Left ventricle myocardium superior (tissue), 1 donor: Measurements from ENCODE around the gene ANO10. TPM values are rescaled to one million over a fixed set of nuclear protein-coding genes. Genes with fewer than 3 reads are reported as not detected.
"Not testable (repeated sequence)": the region's sequence is repeated elsewhere in the genome, so short reads cannot be mapped to it uniquely, and the experiment has no call there.

Source experiments
- ATAC-seq: fragments of 200-7000 bp; cut with Tn5 transposase; one replicate; pipeline ENCODE4 v1.9.1; 2020; ENCODE audit warnings: mild to moderate bottlenecking, moderate library complexity
- DNase-seq: peaks from one replicate; pipeline ENCODE4 v3.0.0-alpha.2; 2020
- intact Hi-C: fragments of 100-400 bp; cut with micrococcal nuclease; formaldehyde crosslinking; loops from one replicate; pipeline ENCODE4 v1.11.0; 2022
- total RNA-seq: library from RNA; stranded (reverse); fragmentation: NEBNext Ultra II Directional; extraction: Animal tissue kit (Norgen Biotek cat#: 25700); gene quantifications from one replicate; pipeline ENCODE4 v1.2.1, GENCODE V29; 2021
- donor health status: DM: no; HTN: yes; CAD: no; lungs with severe emphysema.

Gene ANO10
- total RNA-seq, 1 donor from 2014 or later: 10.5 TPM

DNA sequence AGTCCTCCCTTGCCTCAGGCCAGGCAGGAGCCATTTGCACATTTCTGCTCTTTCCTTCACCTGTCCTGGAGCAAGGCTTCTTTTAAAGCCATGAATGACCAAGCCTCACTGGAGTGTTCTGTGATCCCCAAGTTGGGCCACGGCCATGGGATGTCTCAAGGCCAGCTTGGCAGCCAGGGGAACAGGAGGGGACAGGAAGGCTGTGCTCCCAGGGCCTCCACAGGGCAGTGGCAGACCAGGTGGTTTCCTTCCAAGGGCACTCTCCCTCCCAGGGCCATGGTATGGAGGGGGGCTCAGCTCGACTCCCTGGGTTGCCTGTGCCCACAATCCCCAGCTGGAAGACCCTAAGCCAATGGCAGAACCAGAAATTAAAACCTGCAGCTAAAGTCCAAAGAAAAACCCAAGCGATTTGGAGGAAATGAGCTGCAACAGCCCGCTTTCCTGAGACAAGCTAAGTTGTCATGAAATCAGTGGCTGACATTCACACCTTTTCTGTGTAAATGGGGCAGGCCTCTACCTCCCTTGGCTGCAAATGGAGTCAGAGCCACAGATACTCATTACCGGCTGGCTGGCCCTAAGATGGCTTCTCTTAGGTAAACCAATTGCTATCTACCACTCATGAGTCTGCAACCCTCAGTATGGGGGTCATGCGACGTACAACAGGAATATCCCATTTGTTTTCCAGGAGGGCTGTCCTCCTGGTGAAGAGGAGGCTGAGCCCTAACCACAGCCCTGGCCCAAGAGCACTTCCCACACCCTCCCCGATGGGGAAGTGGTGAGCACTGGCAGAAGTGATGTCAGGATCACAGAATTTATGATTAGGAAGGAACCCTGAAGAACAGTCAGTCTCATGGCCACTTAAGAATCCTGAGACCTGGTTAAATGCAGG, 252.2 kb downstream of the ANO10 start:
- intact Hi-C loops: no loop called here
- ATAC-seq: peak; percentile 49
- no peak for DNase-seq

DNA sequence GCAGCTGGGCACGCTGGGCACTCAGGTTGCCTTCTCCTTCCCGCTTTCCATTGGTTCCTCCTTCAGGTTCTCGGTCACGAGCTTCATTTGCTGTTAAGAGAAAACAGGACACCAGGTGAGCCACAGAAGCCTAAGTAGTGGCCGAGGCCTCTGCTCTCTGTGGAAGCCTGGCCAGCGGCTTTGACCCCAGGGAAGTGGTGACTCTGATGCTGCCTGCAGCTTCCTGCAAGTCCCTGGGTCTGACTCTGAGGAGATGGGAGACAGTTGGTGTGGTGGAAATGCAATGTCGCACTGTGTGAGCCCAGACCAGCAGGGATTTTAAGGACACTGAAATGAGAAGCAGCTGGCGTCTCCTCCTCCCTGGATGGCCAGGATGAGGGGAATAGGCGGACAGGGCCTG, 254.9 kb downstream of the ANO10 start:
- peak; percentile 26 for ATAC-seq
- DNase-seq: no peak
- intact Hi-C loops: no loop called here

DNA sequence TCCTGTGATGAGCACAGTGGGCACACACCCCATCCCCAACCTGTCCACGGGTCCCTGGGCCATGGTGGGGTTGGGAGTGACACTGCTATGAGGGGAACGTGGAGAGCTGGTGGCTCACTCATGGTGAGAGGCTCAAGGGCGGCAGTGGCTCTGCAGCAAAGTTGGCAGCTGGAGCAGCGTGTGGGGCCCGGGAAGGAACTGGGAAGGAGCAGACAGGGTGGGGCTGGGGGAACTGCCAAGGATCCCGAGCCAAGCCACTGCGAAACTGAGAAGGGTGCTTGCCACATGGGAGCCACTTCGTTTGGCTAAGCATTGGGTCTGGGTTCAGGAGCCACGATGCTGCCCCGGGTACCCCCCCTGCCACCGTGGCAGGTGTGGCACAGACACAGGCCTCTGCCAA, 255.3 kb downstream of the ANO10 start:
- intact Hi-C loops: no loop called here
- peak; percentile 43 for ATAC-seq
- peak; percentile 62 for DNase-seq

DNA sequence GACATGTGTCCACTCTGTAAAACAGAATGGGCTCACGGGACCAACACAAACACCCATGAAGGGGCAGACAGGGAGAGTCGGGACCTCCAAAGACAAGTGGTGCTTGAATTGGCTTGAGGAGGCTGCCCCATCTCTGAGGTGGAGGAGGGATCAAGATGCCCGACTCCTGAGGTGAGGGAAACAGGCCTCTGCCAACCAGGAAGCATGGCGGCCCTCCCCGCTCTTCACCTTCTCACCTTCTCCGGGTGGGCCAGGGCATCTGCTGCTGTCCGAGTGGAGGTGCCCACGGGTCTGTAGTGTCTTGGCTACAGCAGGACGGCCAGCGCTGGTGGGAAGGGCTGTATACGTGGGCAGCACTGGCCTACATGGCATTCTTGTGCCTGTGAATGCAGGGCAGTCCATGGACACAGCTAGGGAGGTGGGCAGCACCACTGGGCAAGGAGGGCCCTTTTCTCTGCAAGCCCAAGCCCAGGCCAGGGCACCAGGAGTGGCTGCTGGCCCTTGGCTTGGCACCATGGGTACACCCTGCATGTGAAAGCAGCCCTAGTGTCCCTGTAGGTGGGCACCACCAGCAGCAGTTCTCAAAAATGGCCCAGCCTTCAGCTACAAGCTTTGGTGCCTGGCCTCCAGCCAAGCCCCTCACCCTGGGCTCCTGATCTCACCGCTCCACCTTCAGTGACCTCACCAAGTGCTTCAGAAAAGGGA, 256.1 kb downstream of the ANO10 start:
- intact Hi-C loops: no loop called here
- no peak for ATAC-seq
- DNase-seq: no peak

DNA sequence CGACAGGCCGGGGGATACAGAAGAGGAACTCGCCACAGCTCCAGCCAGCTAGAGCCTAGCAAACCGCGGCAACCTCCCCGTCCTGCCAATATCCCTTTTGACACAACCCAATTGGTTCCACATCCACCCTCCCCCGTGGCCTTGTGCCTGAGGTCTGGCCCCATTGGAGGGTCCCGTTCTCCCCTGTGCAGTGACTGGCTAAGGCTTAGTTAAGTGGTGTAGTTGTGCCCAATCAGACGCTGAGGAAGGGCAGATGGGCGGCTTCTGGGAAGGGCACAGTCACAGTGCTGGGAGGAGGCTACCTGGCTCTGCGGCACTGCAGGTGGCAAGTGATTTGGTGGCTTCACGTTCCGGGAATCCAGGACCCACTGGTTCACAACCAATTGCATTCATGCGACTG, 256.9 kb downstream of the ANO10 start:
- ATAC-seq (no peak), DNase-seq (no peak)
- intact Hi-C loops: no loop called here

DNA sequence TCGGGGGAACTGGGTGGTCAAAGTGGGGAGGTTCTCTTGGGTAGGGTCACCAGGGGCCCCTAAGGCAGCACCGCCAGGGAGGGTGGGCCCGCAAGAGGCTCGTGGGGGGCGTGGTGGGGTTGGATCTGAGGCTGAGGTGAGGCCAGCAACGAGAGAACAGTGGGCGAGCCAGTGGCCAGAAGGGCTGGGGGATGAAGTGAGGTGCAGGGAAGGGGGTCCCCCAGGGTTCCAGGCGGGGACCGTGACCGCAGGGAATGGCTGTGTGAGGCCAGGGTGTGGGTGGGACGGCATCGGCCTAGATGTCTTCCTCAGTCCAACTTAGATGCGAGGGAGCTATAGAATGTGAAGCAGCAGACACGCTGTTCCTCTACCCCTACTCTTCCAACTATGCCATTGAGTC, 257.3 kb downstream of the ANO10 start:
- ATAC-seq (no peak), DNase-seq (no peak)
- intact Hi-C loops: no loop called here

DNA sequence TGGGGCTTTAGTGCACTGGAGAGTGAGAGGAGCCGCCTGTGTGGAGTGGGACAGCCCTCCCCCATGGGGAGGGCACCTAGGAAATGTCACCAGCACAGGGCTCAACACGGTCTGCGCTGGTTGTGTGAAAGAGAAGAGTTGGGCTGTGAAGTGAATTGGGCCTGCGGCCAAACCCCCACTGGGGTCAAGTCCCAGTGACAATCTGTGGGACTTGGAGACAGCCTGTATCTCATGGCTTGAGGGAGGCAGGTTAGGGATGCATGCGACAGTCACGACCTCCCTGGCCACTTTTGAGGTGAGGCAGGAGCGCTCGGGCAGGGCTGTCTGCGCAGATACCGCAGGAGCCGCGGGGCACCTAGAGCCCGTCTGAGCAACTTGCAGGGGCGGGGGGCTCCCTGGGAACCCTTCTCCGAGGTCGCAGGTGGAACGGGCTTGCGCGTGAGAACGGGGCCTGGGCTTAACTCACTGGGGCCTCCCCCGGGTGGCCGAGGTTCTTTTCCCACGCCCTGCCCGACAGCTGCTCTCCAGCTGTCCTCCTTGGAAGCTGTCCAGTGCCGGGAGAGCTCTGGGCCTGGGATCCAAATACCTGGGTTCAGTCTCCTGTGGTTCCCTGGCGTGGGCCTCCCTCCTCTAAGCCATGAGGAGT, 258.1 kb downstream of the ANO10 start:
- peak; percentile 77 for ATAC-seq
- DNase-seq: peak; percentile 81
- intact Hi-C loops: no loop called here

DNA sequence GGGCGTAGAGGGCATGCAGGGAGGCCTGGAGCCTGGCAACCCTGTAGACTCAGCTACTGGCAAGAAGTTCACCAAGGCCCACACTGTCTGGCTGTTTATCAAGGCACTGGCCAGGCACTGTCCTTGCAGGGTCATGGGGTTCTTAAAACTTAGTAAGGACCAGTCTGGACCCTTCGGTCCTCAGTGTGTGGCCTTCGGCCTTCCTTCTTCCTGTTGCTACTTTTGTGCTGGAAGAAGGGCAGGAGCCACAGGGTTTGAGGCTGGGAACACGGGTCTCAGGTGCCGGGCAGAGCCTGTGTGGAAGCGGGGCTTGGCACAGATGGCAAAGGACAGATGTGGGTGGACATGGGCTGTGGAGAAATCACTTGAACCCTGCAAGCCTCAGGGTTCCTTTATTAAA, 258.9 kb downstream of the ANO10 start:
- no peak for ATAC-seq
- intact Hi-C loops: no loop called here
- no peak for DNase-seq

DNA sequence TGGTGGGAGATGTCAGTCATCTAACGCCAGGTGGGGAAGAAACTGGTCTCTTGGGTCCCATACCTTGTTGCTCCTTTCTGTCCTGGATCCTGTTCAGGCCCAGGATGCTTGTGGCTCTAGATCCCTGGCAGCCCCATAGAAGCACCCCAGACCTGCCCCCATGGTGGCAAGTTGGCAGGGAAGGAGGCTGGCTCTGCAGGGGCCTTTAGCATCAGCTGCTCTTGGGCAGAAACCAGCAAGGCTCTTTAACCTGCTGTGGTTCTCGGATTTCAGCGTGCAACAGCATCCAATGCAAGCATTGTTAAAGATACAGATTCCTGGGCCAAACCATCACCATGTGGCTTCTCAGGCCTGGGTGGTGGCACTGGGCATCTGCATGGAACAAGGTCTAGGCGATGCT, 259.6 kb downstream of the ANO10 start:
- intact Hi-C loops: no loop called here
- DNase-seq (no peak), ATAC-seq (no peak)

DNA sequence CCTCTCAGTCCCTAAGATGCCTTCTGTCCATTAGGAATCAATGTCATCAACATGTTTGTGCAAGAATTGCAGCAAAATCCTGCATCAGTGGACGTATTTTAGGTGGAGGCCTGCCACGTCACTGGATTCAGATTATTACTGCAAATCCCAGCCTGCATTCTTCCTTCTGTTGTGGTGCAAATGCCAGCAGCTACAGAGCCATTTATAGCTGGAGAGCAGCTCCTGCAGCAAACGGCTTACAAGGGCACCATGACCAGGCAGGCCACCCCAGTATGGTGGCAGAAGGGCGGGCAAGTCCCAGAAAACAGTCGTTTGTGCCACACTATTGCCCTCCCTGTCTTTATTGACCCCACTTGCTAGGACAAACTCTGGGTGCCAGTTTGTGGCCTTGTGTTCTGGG, 260.7 kb downstream of the ANO10 start:
- DNase-seq (no peak), ATAC-seq (peak; percentile 52)
- intact Hi-C loops: no loop called here

DNA sequence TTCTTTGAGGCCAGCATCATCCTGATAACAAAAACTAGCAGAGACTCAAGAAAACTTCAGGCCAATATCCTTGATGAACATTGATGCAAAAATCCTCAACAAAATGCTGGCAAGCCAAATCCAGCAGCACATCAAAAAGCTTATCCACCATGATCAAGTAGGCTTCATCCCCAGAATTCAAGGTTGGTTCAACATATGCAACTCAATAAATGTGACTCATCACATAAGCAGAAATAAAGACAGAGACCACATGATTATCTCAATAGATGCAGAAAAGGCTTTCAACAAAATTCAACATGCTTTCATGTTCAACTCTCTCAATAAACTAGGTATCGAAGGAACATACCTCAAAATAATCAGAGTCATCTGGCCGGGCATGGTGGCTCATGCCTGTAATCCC, 265.8 kb downstream of the ANO10 start:
- DNase-seq, ATAC-seq, intact Hi-C loops: not testable (repeated sequence)

DNA sequence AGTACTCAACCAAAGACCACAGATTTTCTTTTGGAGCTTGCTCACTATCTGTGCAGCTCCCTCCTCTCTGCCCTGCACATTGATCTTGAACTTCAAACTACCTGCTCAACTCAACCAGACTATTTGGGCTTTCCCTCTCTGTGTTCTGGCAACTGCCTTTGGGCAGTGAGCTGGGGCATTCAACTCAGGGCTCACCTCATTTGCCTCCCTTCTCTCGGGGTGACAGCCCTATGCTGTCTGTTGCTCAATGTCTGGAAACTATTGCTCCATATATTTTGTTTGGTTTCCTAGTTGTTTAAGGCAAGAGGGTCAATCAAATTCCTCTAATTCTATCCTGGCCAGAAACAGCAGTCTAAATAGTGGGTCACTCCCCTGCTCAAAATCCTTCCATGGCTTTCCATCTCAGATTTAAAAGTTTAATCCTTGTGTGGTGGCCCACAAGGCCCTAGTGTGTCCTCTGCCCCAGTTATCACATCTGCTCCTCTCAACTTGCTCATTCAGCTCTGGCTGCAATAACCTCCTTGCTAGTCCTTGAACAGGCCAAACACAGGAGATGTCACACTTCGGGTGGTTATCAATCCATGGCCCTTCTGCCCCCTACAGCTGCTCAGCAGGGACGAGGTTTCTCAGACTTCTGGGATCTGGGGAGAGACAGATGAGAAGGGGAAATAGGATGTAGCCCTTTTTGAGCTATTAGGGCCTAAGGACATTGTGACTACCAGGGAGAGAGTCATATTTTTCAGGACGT, 267.7 kb downstream of the ANO10 start:
- ATAC-seq (no peak), DNase-seq (no peak)
- intact Hi-C loops: no loop called here

DNA sequence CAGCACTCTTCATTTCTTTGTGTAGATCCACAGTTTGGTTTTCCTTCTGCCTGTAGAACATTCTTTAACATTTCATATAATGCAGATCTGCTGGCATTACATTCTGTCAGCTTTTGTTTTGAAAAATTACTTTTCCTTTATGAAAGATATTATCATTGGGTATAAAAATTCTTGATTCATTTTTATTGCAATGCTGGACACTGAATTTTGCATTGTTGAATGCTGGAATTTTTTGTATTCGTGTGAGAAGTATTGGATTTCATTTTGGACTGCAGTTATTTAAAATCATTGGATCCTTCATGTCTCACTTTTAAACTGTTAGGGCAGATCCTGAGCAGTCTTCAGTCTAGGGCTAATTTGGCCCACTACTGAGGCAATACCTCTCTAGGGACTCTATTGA, 268.4 kb downstream of the ANO10 start:
- ATAC-seq: no peak
- intact Hi-C loops: no loop called here
- DNase-seq: no peak

DNA sequence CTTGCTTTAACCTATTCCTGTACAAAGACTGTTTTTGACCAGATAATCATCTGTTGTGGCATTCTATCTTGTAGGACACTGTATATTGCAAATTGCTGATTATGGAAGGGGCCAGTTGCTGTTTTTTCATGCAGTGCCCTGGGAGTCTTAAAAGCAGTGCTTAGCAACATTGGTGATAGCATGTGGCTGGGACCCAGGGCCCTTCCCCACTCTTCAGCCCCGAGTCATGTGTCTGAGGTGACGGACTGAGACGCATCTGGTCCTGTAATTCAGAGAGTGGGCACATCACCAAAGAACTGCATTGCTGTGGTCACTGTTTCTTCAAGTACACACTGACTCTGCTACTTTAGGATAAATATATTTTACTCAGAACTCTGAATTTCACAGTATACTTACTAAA, 272.1 kb downstream of the ANO10 start:
- intact Hi-C loops: no loop called here
- no peak for DNase-seq
- peak; percentile 29 for ATAC-seq

DNA sequence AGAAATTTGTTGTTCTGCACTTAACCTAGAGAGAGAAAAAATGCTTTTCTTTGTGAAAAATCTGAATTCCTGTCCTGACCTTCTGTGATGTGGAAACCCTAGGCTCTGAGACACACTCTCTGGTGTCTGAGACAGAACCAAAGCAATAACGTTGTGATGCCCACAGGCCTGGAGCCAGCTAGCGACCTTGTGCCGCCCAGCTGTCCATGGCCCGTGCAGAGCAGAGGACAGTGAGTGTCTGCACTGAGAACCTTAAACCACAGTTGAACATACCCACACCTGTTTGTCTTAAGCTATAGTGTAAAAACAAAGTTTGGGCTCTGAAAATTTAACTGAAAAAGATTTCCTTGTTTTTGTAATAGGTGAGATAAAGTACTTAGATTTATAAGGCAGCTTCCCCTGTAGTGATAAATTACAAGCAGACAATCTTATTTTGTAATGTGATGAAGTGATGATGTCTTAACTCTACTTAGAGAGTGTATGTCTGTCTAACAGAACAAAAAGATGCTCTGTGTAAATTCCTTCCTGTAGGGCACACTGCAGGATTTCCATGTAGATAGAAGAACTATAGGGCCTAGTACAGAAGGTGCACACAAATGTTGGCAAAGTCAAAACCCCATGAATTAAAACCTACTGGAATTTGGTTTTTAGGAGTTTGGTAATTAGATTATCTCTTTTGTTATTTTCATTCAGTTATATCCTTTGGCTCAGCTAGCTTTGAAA, 272.8 kb downstream of the ANO10 start:
- no peak for DNase-seq
- intact Hi-C loops: no loop called here
- no peak for ATAC-seq

DNA sequence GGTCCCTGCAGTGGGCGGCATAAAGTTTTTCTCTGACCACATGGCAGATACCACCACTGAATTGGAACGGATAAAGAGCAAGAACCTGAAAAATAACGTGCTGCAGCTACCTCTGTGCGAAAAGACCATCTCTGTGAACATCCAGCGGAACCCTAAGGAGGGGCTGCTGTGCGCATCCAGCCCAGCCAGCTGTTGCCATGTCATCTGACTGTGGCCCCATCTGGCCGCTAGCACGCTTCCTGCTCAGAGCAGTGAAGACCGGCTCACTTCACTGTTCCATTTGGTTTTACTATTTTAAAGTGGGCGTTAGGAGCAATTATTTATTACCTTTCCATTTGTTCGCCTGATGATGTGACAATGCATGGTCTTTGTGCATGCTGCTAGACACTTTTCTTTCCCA, 273.5 kb downstream of the ANO10 start:
- ATAC-seq (no peak), DNase-seq (no peak)
- intact Hi-C loops: no loop called here

DNA sequence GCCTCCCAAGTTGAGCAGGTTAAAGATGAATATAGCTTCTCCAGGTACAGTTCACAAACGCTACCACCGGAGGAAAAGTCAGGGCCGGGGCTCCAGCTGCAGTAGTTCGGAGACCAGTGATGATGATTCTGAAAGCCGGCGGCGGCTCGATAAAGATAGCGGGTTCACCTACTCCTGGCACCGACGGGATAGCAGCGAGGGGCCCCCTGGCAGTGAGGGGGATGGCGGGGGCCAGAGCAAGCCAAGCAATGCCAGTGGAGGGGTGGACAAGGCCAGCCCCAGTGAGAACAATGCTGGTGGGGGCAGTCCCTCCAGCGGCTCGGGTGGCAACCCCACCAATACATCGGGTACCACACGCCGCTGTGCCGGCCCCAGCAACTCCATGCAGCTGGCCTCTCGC, 274.0 kb downstream of the ANO10 start:
- ATAC-seq: no peak
- intact Hi-C loops: no loop called here
- no peak for DNase-seq

DNA sequence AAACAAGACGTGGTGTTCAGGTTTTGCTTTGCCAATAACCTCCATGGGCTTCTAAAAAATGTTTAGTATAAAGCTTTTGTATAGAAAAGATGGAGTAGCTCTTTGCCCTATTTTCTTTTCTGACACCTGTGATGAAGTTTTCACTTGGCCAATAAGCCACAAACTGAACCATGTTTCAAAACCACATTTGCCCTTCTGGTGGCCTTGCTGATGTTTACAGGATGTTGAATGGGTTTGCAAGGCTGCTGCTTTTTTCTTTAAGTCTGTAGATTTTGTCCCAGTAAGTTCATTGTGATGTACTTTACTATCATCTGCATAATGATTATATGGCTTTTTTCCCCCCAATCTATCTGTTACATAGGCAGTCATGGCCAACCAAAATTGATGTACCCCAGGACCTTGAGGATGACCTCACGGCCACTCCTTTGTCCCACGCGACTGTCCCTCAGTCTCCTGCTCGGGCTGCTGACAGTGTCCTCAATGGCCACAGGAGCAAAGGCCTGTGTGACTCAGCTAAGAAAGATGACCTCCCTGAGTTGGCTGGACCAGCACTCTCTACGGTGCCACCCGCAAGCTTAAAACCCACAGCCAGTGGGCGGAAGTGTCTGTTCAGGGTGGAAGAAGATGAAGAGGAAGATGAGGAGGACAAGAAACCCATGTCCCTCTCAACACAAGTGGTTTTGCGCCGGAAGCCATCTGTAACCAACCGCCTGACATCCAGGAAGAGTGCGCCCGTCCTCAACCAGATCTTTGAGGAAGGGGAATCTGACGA, 274.6 kb downstream of the ANO10 start:
- intact Hi-C loops: no loop called here
- DNase-seq (no peak), ATAC-seq (no peak)
